Ovary (tissue), 9 donors: ENCODE data around the gene TMEM61. TPM values are rescaled to one million over a fixed set of nuclear protein-coding genes. Genes with fewer than 3 reads are reported as not detected.

Experiments
- DNase-seq, 5 donors: peaks; one replicate each; pipeline ENCODE4 v3.0.0-alpha.2; 2019 to 2020
- H3K27ac ChIP-seq, 2 donors: fragments of 200-600 bp; one replicate each; pipeline versions ENCODE4 v1.5.1 to v1.8.0; 2019 to 2022
- H3K27me3 ChIP-seq: fragments of 200-600 bp; one replicate; pipeline ENCODE4 v1.8.0; 2022
- H3K36me3 ChIP-seq: fragments of 200-600 bp; sonication (generic); one replicate; pipeline ENCODE4 v1.5.1; 2019
- H3K4me1 ChIP-seq: one replicate; pipeline ENCODE4 v1.8.1; 2013; ENCODE audit warnings: mild to moderate bottlenecking, moderate library complexity; ENCODE audit not compliant: insufficient read depth
- H3K4me3 ChIP-seq: fragments of 200-600 bp; sonication (generic); one replicate; pipeline ENCODE4 v1.5.1; 2017
- H3K9me3 ChIP-seq, 2 donors: fragments of 200-600 bp in 1 of 2; sonication (generic) in 1 of 2; one replicate each; pipeline versions ENCODE4 v1.5.1 to v1.8.1; 2013 to 2019; ENCODE audit warnings: mild to moderate bottlenecking in 1 of 2, moderate library complexity in 1 of 2
- EP300 ChIP-seq: sonication (generic); formaldehyde crosslinking; IDR thresholded peaks from one replicate; pipeline ENCODE4 v1.6.1; 2017; ENCODE audit warnings: antibody characterized with exemption
- POLR2A ChIP-seq: fragments of 450-650 bp; IDR thresholded peaks from one replicate; pipeline ENCODE4 v1.6.1; 2017; ENCODE audit warnings: antibody characterized with exemption, mild to moderate bottlenecking, moderate library complexity
- WGBS, 3 donors: extraction: QIAGEN DNeasy Blood & Tissue Kit in 1 of 3; methylation state at CpG; one replicate each; pipeline versions ENCODE4 v1.1.5 to v1.1.7; 2013 to 2017; 5-methylcytosine and 5-hydroxymethylcytosine counted together
- intact Hi-C, 4 donors: fragments of 100-400 bp; cut with DNase I; formaldehyde crosslinking; loops; one replicate each; pipeline versions ENCODE4 v1.11.0 to v1.15.1; 2022 to 2023
- polyA plus RNA-seq, 2 donors: library from polyadenylated mRNA; stranded (reverse); fragments of 200-250 nt in 1 of 2; fragments of 350-450 nt in 1 of 2; fragmentation: Illumina TruSeq in 1 of 2; extraction: RNeasy Lipid Tissue Mini Kit (QIAGEN cat#74804) in 1 of 2; gene quantifications; one replicate each; pipeline ENCODE4 v1.2.3, GENCODE V29; 2013 to 2014
- total RNA-seq, 7 donors: library from RNA; depleted of rRNA in 2 of 7; stranded (reverse); fragments of >200 nt in 2 of 7; fragmentation: NEBNext Ultra II Directional in 3 of 7; extraction: Animal tissue kit (Norgen Biotek cat#: 25700) in 3 of 7; gene quantifications; one replicate each; pipeline versions ENCODE4 v1.1.0 to v1.2.4, GENCODE V29; 2016 to 2023
- TF ChIP-seq, protein P1 (sequence below), 3 donors: fragments of 450-650 bp in 2 of 3; fragments of 200-600 bp in 1 of 3; IDR thresholded peaks; one replicate each; pipeline versions ENCODE4 v1.5.1 to v1.8.0; 2016 to 2022; ENCODE audit warnings: antibody characterized with exemption in 3 of 3, mild to moderate bottlenecking in 1 of 3
- donor health status: DM: no; HTN: no; CAD: no; lungs with moderate emphysema.
- donor health status: DM: no; HTN: no; CAD: no.
- donor health status: Bipolar disorder and iron deficiency.
- donor health status: DM: yes; HTN: yes; CAD: no.
- donor health status: DM: no; HTN: no; CAD: no.
- donor health status: DM: yes; HTN: yes; CAD: no.

The TMEM61 gene
- total and polyA plus RNA-seq, 9 donors, result 0.22 to 2.9 (median 0.61) TPM; not detected in 3

DNA sequence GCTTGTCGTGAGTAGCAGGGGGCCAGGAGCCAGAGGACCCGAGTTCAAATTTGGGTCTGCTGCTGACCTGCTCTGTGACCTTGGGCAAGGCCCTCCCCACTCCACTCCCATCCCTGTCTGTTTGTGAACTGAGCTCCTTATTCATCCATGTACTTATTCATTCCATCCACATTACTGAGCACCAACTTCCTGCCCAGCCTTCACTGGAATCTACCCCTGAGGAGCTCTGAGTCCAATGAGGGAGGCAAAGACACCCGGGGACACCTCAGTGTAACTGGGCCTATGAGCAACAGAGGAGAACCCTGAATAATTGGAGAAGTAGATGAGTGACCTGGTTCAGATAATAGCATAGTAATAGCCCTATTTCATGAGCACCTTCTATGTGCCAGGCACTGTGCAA, 27.2 kb downstream of the TMEM61 start:
- WGBS, 3 donors, result 68 to 81% (median 77%) methylated on average over 3 of the region's 3 CpGs
- no peak overlapping the region for H3K27ac ChIP-seq
- no peak overlapping the region for H3K4me3 ChIP-seq
- no peaks in the 10 kb centered on the region for H3K36me3 ChIP-seq
- no peak for TF ChIP-seq EP300
- TF ChIP-seq, protein P1, sequence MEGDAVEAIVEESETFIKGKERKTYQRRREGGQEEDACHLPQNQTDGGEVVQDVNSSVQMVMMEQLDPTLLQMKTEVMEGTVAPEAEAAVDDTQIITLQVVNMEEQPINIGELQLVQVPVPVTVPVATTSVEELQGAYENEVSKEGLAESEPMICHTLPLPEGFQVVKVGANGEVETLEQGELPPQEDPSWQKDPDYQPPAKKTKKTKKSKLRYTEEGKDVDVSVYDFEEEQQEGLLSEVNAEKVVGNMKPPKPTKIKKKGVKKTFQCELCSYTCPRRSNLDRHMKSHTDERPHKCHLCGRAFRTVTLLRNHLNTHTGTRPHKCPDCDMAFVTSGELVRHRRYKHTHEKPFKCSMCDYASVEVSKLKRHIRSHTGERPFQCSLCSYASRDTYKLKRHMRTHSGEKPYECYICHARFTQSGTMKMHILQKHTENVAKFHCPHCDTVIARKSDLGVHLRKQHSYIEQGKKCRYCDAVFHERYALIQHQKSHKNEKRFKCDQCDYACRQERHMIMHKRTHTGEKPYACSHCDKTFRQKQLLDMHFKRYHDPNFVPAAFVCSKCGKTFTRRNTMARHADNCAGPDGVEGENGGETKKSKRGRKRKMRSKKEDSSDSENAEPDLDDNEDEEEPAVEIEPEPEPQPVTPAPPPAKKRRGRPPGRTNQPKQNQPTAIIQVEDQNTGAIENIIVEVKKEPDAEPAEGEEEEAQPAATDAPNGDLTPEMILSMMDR (IDR thresholded peaks at IDR 0.05), result no peak
- H3K9me3 ChIP-seq, result no peaks in the 10 kb centered on the region
- H3K4me1 ChIP-seq, result no peaks in the 10 kb centered on the region
- no peak for DNase-seq
- intact Hi-C loops, result no loop called here
- H3K27me3 ChIP-seq, result no peaks in the 10 kb centered on the region

DNA sequence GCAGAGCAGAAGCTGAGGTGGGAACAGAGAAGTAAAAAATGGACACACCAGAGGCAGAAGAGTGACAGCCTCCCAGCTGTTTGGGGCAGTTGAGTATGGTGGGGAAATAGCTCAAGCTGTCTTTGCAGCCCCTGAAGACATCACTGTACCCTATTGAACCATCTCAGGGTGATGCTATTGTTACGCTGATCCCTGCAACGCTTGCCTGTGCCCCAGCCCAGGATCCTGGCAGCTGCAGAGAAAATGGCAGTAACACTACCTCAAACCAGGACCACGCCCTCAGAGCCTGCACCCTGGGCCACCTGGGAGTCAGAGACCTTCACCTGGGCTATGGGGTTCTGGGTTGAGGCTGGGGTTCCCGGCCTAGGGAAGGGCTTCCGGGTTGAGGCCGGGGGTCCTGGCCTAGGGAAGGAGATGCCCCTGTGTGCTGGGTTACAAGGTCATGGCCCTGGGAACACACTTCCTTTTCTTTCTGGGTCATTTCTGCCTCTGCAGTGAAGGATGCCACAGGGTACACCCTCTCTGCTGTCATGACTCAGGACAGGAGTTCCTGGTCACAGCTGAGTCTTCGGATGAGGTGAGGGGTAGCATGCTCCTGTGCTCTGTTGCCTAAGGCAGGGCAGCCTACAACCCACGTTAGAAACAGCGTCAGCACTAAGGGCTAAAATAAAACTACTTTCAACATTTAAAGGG, 29.9 kb downstream of the TMEM61 start:
- intact Hi-C loops, result no loop called here
- TF ChIP-seq, protein P1 (IDR thresholded peaks at IDR 0.05), result no peak
- no peak for TF ChIP-seq POLR2A
- TF ChIP-seq EP300, result no peak
- 82 to 86% (median 86%) methylated on average over 9 of the region's 9 CpGs for WGBS, 3 donors

DNA sequence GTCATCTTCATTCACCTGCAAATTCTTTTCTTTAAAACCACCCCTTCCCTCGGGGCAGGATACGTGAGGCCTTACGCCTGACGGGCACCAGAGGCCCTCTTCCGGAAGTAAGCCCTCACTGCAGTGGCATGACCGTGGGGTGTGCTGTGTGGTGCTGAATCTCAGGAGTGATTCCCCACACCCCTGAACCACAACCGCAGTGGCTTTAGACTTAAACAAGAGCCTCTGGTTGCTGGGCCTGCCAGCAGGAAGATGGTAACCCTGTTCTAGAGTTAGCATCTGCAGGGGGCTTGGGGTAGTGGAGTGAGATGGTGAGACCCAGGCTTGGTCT, 30.4 kb downstream of the TMEM61 start:
- H3K9me3 ChIP-seq, result no peaks in the 10 kb centered on the region
- intact Hi-C loops, result no loop called here
- 94 to 97% (median 94%) methylated on average over 7 of the region's 7 CpGs for WGBS, 3 donors

More for the DNA sequence above, 29.9 kb downstream of the TMEM61 start:
- no peak overlapping the region for H3K4me3 ChIP-seq
- no peak overlapping the region for H3K27ac ChIP-seq
- DNase-seq, result no peak
- no peaks in the 10 kb centered on the region for H3K36me3 ChIP-seq
- no peaks in the 10 kb centered on the region for H3K9me3 ChIP-seq
- no peaks in the 10 kb centered on the region for H3K4me1 ChIP-seq
- no peaks in the 10 kb centered on the region for H3K27me3 ChIP-seq

DNA sequence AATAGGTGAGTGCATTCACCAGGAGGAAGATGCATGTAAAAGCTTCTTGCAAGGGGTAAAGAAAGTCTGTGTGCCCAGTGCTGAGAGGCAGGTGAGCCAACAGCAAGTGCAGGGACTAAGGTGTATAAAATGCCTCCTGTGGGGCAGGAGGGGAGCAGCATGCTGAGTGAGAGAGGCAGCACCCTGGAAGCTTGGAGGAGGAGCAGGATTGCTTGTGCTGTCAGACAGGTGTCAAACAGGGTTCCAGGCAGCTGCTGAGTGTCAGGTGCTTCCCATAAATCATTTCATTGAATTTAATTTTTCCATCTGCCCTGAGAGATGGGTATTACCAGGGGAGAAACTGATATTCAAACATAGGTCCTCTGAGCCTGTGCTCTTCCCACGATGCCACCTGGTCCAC, 32.2 kb downstream of the TMEM61 start:
- no peak for DNase-seq
- Histone ChIP-seq H3K9me3 (no peaks in the 10 kb centered on the region), H3K27ac (no peak overlapping the region), H3K4me1 (no peaks in the 10 kb centered on the region), H3K27me3 (no peaks in the 10 kb centered on the region), H3K36me3 (no peaks in the 10 kb centered on the region), H3K4me3 (no peak overlapping the region)
- TF ChIP-seq POLR2A, result no peak
- TF ChIP-seq, protein P1 (IDR thresholded peaks at IDR 0.05), result no peak
- no peak for TF ChIP-seq EP300
- intact Hi-C loops, result no loop called here
- WGBS, 3 donors, result 75 to 86% (median 81%) methylated on average over 1 of the region's 1 CpG

More for the DNA sequence above, 30.4 kb downstream of the TMEM61 start:
- H3K4me3 ChIP-seq, result no peak overlapping the region
- H3K4me1 ChIP-seq, result no peaks in the 10 kb centered on the region
- H3K27me3 ChIP-seq, result no peaks in the 10 kb centered on the region
- H3K27ac ChIP-seq, result no peak overlapping the region
- no peak for TF ChIP-seq EP300
- TF ChIP-seq, protein P1 (IDR thresholded peaks at IDR 0.05), result no peak
- no peak for TF ChIP-seq POLR2A
- DNase-seq, result no peak
- no peaks in the 10 kb centered on the region for H3K36me3 ChIP-seq
